ENCODE data around the gene PLXNA4. TPM values are rescaled to one million over a fixed set of nuclear protein-coding genes. Genes with fewer than 3 reads are reported as not detected.

PLXNA4 gene
- total RNA-seq, 1 experiment from 2014 or later: not detected

GRCh38 chr7:132588596-132588995 is 12.3 kb upstream of the PLXNA4 start:
- TF ChIP-seq TCF7L2 (IDR thresholded peaks at IDR 0.05; ENCODE audit: borderline replicate concordance, extremely low read depth, insufficient read depth, insufficient read length) (no peak), EZH2phosphoT487 (IDR thresholded peaks at IDR 0.05; ENCODE audit: borderline replicate concordance) (no peak), ZFX (IDR thresholded peaks at IDR 0.05) (no peak), ELF1 (IDR thresholded peaks at IDR 0.05; ENCODE audit: borderline replicate concordance, low read depth) (no peak), CEBPB (IDR thresholded peaks at IDR 0.05; ENCODE audit: low read depth) (no peak), FOSL1 (IDR thresholded peaks at IDR 0.05; ENCODE audit: low read depth) (no peak), REST (IDR thresholded peaks at IDR 0.05; ENCODE audit: low read depth) (no peak), SP1 (IDR thresholded peaks at IDR 0.05; ENCODE audit: low read depth) (no peak), ZNF274 (IDR thresholded peaks at IDR 0.05; ENCODE audit: low read depth, low read length) (no peak)
- DNase-seq (ENCODE audit: low read depth, low spot score) (no peak), ATAC-seq (no peak)
- no peaks in the 10 kb centered on the region for H4K20me1 ChIP-seq (ENCODE audit: insufficient read depth)
- H3K79me2 ChIP-seq (ENCODE audit: insufficient read depth, low read length): no peaks in the 10 kb centered on the region
- no peak overlapping the region for H3K27ac ChIP-seq (ENCODE audit: low read depth, low read length)
- intact Hi-C loops (cut with micrococcal nuclease): loop anchor here (10.0 kb wide), 1 partner anchor 1426 kb away; no protein-coding TSS in a partner anchor
- no peaks in the 10 kb centered on the region for H3K9me2 ChIP-seq (ENCODE audit: insufficient read depth)
- no peak overlapping the region for H3K4me3 ChIP-seq (replicated peaks in 1 of 2; ENCODE audit: low read depth in 1 of 2, low read length in 2 of 2)
- ChIA-PET RAD21 (ENCODE audit: low non-redundant PET in 1 of 2, low total read pairs in 2 of 2, uncharacterized antibody in 2 of 2, unreplicated experiment in 2 of 2) (no interaction called here), CTCF (no interaction called here), POLR2A (no interaction called here)
- BruUV-seq (replicated peaks): no TSS peak
- no peak overlapping the region for H2AFZ ChIP-seq (ENCODE audit: low read depth, low read length, poor library complexity, severe bottlenecking)
- H3K36me3 ChIP-seq (ENCODE audit: control insufficient read depth in 1 of 2, insufficient read depth in 2 of 2, low read length in 2 of 2): no peaks in the 10 kb centered on the region
- no peaks in the 10 kb centered on the region for H3K4me1 ChIP-seq (ENCODE audit: control insufficient read depth in 1 of 2, insufficient read depth in 2 of 2, low read length in 2 of 2)
- H3K9me3 ChIP-seq (ENCODE audit: control insufficient read depth in 1 of 2, insufficient read depth in 1 of 2, low read depth in 1 of 2, low read length in 2 of 2): no peaks in the 10 kb centered on the region
- H3K27me3 ChIP-seq (ENCODE audit: insufficient read depth, low read length): peaks cover 50% of the 10 kb centered on the region
- H3K9ac ChIP-seq (ENCODE audit: low read length): no peak overlapping the region
- H3K4me2 ChIP-seq (ENCODE audit: low read length): no peak overlapping the region
